ENCODE data around the gene DLK1.

DLK1 gene

GRCh38 chr14:100736269-100737180 lies 9.8 kb downstream of the DLK1 start:
- no peak for DNase-seq

GRCh38 chr14:100737526-100737925 lies 10.8 kb downstream of the DLK1 start:
- no peak for DNase-seq

GRCh38 chr14:100738269-100738691 lies 11.6 kb downstream of the DLK1 start:
- no peak for DNase-seq

GRCh38 chr14:100738704-100739131 lies 12.0 kb downstream of the DLK1 start:
- no peak for DNase-seq

GRCh38 chr14:100739306-100739705 lies 12.6 kb downstream of the DLK1 start:
- no peak for DNase-seq

- no peak for DNase-seq
Measured at GRCh38 chr14:100740196-100740825, 13.6 kb downstream of the DLK1 start.

- no peak for DNase-seq
Measured at GRCh38 chr14:100740929-100741328, 14.2 kb downstream of the DLK1 start.

- DNase-seq, result no peak
Measured at GRCh38 chr14:100741966-100742365, 15.3 kb downstream of the DLK1 start.

GRCh38 chr14:100746326-100746725 lies 19.6 kb downstream of the DLK1 start:
- DNase-seq, result no peak

- DNase-seq, result no peak
Measured at GRCh38 chr14:100747021-100747586, 20.4 kb downstream of the DLK1 start.

GRCh38 chr14:100747736-100748135 lies 21.0 kb downstream of the DLK1 start:
- no peak for DNase-seq

- no peak for DNase-seq
Measured at GRCh38 chr14:100748403-100748802, 21.7 kb downstream of the DLK1 start.

GRCh38 chr14:100748944-100749343 lies 22.3 kb downstream of the DLK1 start:
- no peak for DNase-seq

- DNase-seq, result no peak
Measured at GRCh38 chr14:100749967-100750597, 23.4 kb downstream of the DLK1 start.

- no peak for DNase-seq
Measured at GRCh38 chr14:100750762-100751699, 24.3 kb downstream of the DLK1 start.

GRCh38 chr14:100754020-100754419 lies 27.3 kb downstream of the DLK1 start:
- no peak for DNase-seq

GRCh38 chr14:100755649-100756048 lies 29.0 kb downstream of the DLK1 start:
- no peak for DNase-seq

GRCh38 chr14:100761481-100761880 lies 34.8 kb downstream of the DLK1 start:
- no peak for DNase-seq

GRCh38 chr14:100762089-100762515 lies 35.4 kb downstream of the DLK1 start:
- no peak for DNase-seq

GRCh38 chr14:100762901-100763300 lies 36.2 kb downstream of the DLK1 start:
- no peak for DNase-seq

- DNase-seq, result peak; percentile 48
Measured at GRCh38 chr14:100764471-100765115, 37.9 kb downstream of the DLK1 start.

- DNase-seq, result no peak
Measured at GRCh38 chr14:100765296-100765695, 38.6 kb downstream of the DLK1 start.
